Measurements from ENCODE around the gene TDRD1.

TDRD1 gene

GRCh38 chr10:114250716-114251115 is 71.6 kb downstream of the TDRD1 start:
- ATAC-seq (replicated peaks) (no peak), DNase-seq (no peak)
- Mint-ChIP-seq H3K36me3 (ENCODE audit: insufficient read depth) (no peaks in the 10 kb centered on the region), H3K4me1 (ENCODE audit: low read depth in 2 of 2) (peaks cover 0 to 4% of the 10 kb centered on the region in 2 donors), H3K4me3 (no peak overlapping the region), H3K27me3 (peaks cover 23 to 48% of the 10 kb centered on the region in 2 donors), H3K27ac (no peak overlapping the region), H3K9me3 (no peaks in the 10 kb centered on the region)

- ATAC-seq (replicated peaks) (no peak), DNase-seq (no peak)
- Mint-ChIP-seq H3K4me1 (ENCODE audit: low read depth in 2 of 2) (no peaks in the 10 kb centered on the region), H3K27ac (no peak overlapping the region), H3K27me3 (peaks cover 20 to 48% of the 10 kb centered on the region in 2 donors), H3K4me3 (no peak overlapping the region), H3K36me3 (ENCODE audit: insufficient read depth) (no peaks in the 10 kb centered on the region), H3K9me3 (no peaks in the 10 kb centered on the region)
Measured at GRCh38 chr10:114252092-114252491, 72.9 kb downstream of the TDRD1 start.

GRCh38 chr10:114252883-114253282 is 73.7 kb downstream of the TDRD1 start:
- H3K27me3 Mint-ChIP-seq = peaks cover 20 to 48% of the 10 kb centered on the region in 2 donors
- H3K36me3 Mint-ChIP-seq (ENCODE audit: insufficient read depth) = no peaks in the 10 kb centered on the region
- H3K27ac Mint-ChIP-seq = no peak overlapping the region
- DNase-seq (no peak), ATAC-seq (replicated peaks) (no peak)
- peaks cover 0 to 3% of the 10 kb centered on the region in 2 donors for H3K4me1 Mint-ChIP-seq (ENCODE audit: low read depth in 2 of 2)
- H3K9me3 Mint-ChIP-seq = no peaks in the 10 kb centered on the region
- no peak overlapping the region for H3K4me3 Mint-ChIP-seq

- H3K36me3 Mint-ChIP-seq (ENCODE audit: insufficient read depth) = no peaks in the 10 kb centered on the region
- H3K4me1 Mint-ChIP-seq (ENCODE audit: low read depth in 2 of 2) = peaks cover 3% of the 10 kb centered on the region in 2 donors
- H3K9me3 Mint-ChIP-seq = no peaks in the 10 kb centered on the region
- no peak overlapping the region for H3K4me3 Mint-ChIP-seq
- DNase-seq (no peak), ATAC-seq (replicated peaks) (no peak)
- peaks cover 20 to 46% of the 10 kb centered on the region in 2 donors for H3K27me3 Mint-ChIP-seq
- no peak overlapping the region for H3K27ac Mint-ChIP-seq
Measured at GRCh38 chr10:114255227-114255626, 76.1 kb downstream of the TDRD1 start.

- H3K36me3 Mint-ChIP-seq (ENCODE audit: insufficient read depth) = no peaks in the 10 kb centered on the region
- DNase-seq = no peak
- H3K4me1 Mint-ChIP-seq (ENCODE audit: low read depth in 2 of 2) = peaks cover 3% of the 10 kb centered on the region in 2 donors
- ATAC-seq (replicated peaks) = no peak
- H3K9me3 Mint-ChIP-seq = no peaks in the 10 kb centered on the region
- no peak overlapping the region for H3K4me3 Mint-ChIP-seq
- H3K27me3 Mint-ChIP-seq = peaks cover 14 to 37% of the 10 kb centered on the region in 2 donors
- H3K27ac Mint-ChIP-seq = no peak overlapping the region
Measured at GRCh38 chr10:114256008-114256765, 77.0 kb downstream of the TDRD1 start.

- Mint-ChIP-seq H3K9me3 (no peaks in the 10 kb centered on the region), H3K4me1 (ENCODE audit: low read depth in 2 of 2) (peaks cover 3% of the 10 kb centered on the region in 2 donors), H3K27me3 (peaks cover 13 to 39% of the 10 kb centered on the region in 2 donors), H3K4me3 (no peak overlapping the region), H3K36me3 (ENCODE audit: insufficient read depth) (no peaks in the 10 kb centered on the region), H3K27ac (no peak overlapping the region)
- DNase-seq (no peak), ATAC-seq (replicated peaks) (no peak)
Measured at GRCh38 chr10:114256822-114257221, 77.7 kb downstream of the TDRD1 start.

GRCh38 chr10:114257498-114257897 is 78.3 kb downstream of the TDRD1 start:
- no peak for DNase-seq
- ATAC-seq (replicated peaks) = no peak
- no peak overlapping the region for H3K4me3 Mint-ChIP-seq
- H3K4me1 Mint-ChIP-seq (ENCODE audit: low read depth in 2 of 2) = peaks cover 3% of the 10 kb centered on the region in 2 donors
- no peak overlapping the region for H3K27ac Mint-ChIP-seq
- no peaks in the 10 kb centered on the region for H3K9me3 Mint-ChIP-seq
- H3K36me3 Mint-ChIP-seq (ENCODE audit: insufficient read depth) = no peaks in the 10 kb centered on the region
- peaks cover 13 to 39% of the 10 kb centered on the region in 2 donors for H3K27me3 Mint-ChIP-seq

- Mint-ChIP-seq H3K36me3 (ENCODE audit: insufficient read depth) (no peaks in the 10 kb centered on the region), H3K27me3 (peaks cover 13 to 39% of the 10 kb centered on the region in 2 donors), H3K27ac (no peak overlapping the region), H3K9me3 (no peaks in the 10 kb centered on the region), H3K4me1 (ENCODE audit: low read depth in 2 of 2) (peaks cover 3% of the 10 kb centered on the region in 2 donors), H3K4me3 (no peak overlapping the region)
- DNase-seq = no peak
- ATAC-seq (replicated peaks) = no peak
Measured at GRCh38 chr10:114258274-114258840, 79.2 kb downstream of the TDRD1 start.

- DNase-seq (no peak), ATAC-seq (replicated peaks) (no peak)
- H3K27me3 Mint-ChIP-seq = peaks cover 6 to 30% of the 10 kb centered on the region in 2 donors
- peaks cover 3% of the 10 kb centered on the region in 2 donors for H3K4me1 Mint-ChIP-seq (ENCODE audit: low read depth in 2 of 2)
- H3K36me3 Mint-ChIP-seq (ENCODE audit: insufficient read depth) = no peaks in the 10 kb centered on the region
- no peak overlapping the region for H3K27ac Mint-ChIP-seq
- H3K9me3 Mint-ChIP-seq = no peaks in the 10 kb centered on the region
- H3K4me3 Mint-ChIP-seq = no peak overlapping the region
Measured at GRCh38 chr10:114259824-114260223, 80.7 kb downstream of the TDRD1 start.

- no peak for ATAC-seq (replicated peaks)
- Mint-ChIP-seq H3K9me3 (no peaks in the 10 kb centered on the region), H3K4me1 (ENCODE audit: low read depth in 2 of 2) (peaks cover 3% of the 10 kb centered on the region in 2 donors), H3K4me3 (no peak overlapping the region), H3K27ac (no peak overlapping the region), H3K36me3 (ENCODE audit: insufficient read depth) (no peaks in the 10 kb centered on the region), H3K27me3 (peaks cover under 1 to 30% of the 10 kb centered on the region in 2 donors)
- DNase-seq = no peak
Measured at GRCh38 chr10:114260366-114260765, 81.2 kb downstream of the TDRD1 start.

- ATAC-seq (replicated peaks) (no peak), DNase-seq (no peak)
- peaks cover 3% of the 10 kb centered on the region in 2 donors for H3K4me1 Mint-ChIP-seq (ENCODE audit: low read depth in 2 of 2)
- H3K27ac Mint-ChIP-seq = no peak overlapping the region
- H3K9me3 Mint-ChIP-seq = no peaks in the 10 kb centered on the region
- no peaks in the 10 kb centered on the region for H3K36me3 Mint-ChIP-seq (ENCODE audit: insufficient read depth)
- H3K4me3 Mint-ChIP-seq = no peak overlapping the region
- peaks cover 0 to 28% of the 10 kb centered on the region in 2 donors for H3K27me3 Mint-ChIP-seq
Measured at GRCh38 chr10:114261076-114261475, 81.9 kb downstream of the TDRD1 start.

- no peaks in the 10 kb centered on the region for H3K36me3 Mint-ChIP-seq (ENCODE audit: insufficient read depth)
- peaks cover 3% of the 10 kb centered on the region in 2 donors for H3K4me1 Mint-ChIP-seq (ENCODE audit: low read depth in 2 of 2)
- H3K4me3 Mint-ChIP-seq = no peak overlapping the region
- H3K27ac Mint-ChIP-seq = no peak overlapping the region
- ATAC-seq (replicated peaks) (no peak), DNase-seq (no peak)
- H3K27me3 Mint-ChIP-seq = peaks cover 0 to 25% of the 10 kb centered on the region in 2 donors
- H3K9me3 Mint-ChIP-seq = no peaks in the 10 kb centered on the region
Measured at GRCh38 chr10:114262496-114262895, 83.3 kb downstream of the TDRD1 start.

GRCh38 chr10:114265392-114266053 is 86.4 kb downstream of the TDRD1 start:
- ATAC-seq (replicated peaks) (no peak), DNase-seq (no peak)
- H3K27me3 Mint-ChIP-seq = peaks cover 8 to 33% of the 10 kb centered on the region in 2 donors
- no peaks in the 10 kb centered on the region for H3K4me1 Mint-ChIP-seq (ENCODE audit: low read depth in 2 of 2)
- no peaks in the 10 kb centered on the region for H3K9me3 Mint-ChIP-seq
- no peak overlapping the region for H3K4me3 Mint-ChIP-seq
- no peak overlapping the region for H3K27ac Mint-ChIP-seq
- no peaks in the 10 kb centered on the region for H3K36me3 Mint-ChIP-seq (ENCODE audit: insufficient read depth)

GRCh38 chr10:114266521-114266920 is 87.4 kb downstream of the TDRD1 start:
- Mint-ChIP-seq H3K36me3 (ENCODE audit: insufficient read depth) (no peaks in the 10 kb centered on the region), H3K9me3 (no peaks in the 10 kb centered on the region), H3K4me1 (ENCODE audit: low read depth in 2 of 2) (no peaks in the 10 kb centered on the region), H3K27ac (no peak overlapping the region), H3K27me3 (peaks cover 18 to 39% of the 10 kb centered on the region in 2 donors), H3K4me3 (no peak overlapping the region)
- no peak for ATAC-seq (replicated peaks)
- no peak for DNase-seq

All from effector memory CD8-positive, alpha-beta T cell (primary cell).